Upper lobe of left lung (tissue), 6 donors: ENCODE results near the gene C1QC. TPM values are rescaled to one million over a fixed set of nuclear protein-coding genes. Genes with fewer than 3 reads are reported as not detected.

ENCODE experiments used
- ATAC-seq, 2 donors: fragments of 200-7000 bp; cut with Tn5 transposase; one replicate each; pipeline ENCODE4 v1.9.1; 2022; ENCODE audit warnings: mild to moderate bottlenecking in 2 of 2, moderate library complexity in 2 of 2; ENCODE audit not compliant: low FRiP score in 2 of 2
- DNase-seq, 2 donors: peaks; one replicate each; pipeline ENCODE4 v3.0.0-alpha.2; 2019 to 2020
- H3K27ac ChIP-seq, 4 donors: fragments of 200-600 bp; sonication (generic); one replicate each; pipeline ENCODE4 v1.5.1; 2016 to 2019
- H3K27me3 ChIP-seq, 4 donors: fragments of 200-600 bp; sonication (generic); one replicate each; pipeline ENCODE4 v1.5.1; 2017 to 2019
- H3K36me3 ChIP-seq, 4 donors: fragments of 200-600 bp; sonication (generic); one replicate each; pipeline ENCODE4 v1.5.1; 2016 to 2019
- H3K4me1 ChIP-seq, 4 donors: fragments of 200-600 bp; sonication (generic); one replicate each; pipeline ENCODE4 v1.5.1; 2018 to 2019
- H3K4me3 ChIP-seq, 4 donors: fragments of 200-600 bp; sonication (generic); one replicate each; pipeline ENCODE4 v1.5.1; 2017 to 2019; ENCODE audit warnings: mild to moderate bottlenecking in 2 of 4, moderate library complexity in 1 of 4
- H3K9me3 ChIP-seq, 4 donors: fragments of 200-600 bp; sonication (generic); one replicate each; pipeline ENCODE4 v1.5.1; 2018 to 2019
- EP300 ChIP-seq, 4 donors: sonication (generic); formaldehyde crosslinking; IDR thresholded peaks; one replicate each; pipeline ENCODE4 v1.5.1; 2017; ENCODE audit warnings: antibody characterized with exemption in 4 of 4, control low read depth in 2 of 4
- POLR2A ChIP-seq, 4 donors: fragments of 450-650 bp; IDR thresholded peaks; one replicate each; pipeline ENCODE4 v1.5.1; 2016 to 2017; ENCODE audit warnings: antibody characterized with exemption in 4 of 4, mild to moderate bottlenecking in 2 of 4
- POLR2AphosphoS5 ChIP-seq, 2 donors: sonication (generic); formaldehyde crosslinking; IDR thresholded peaks; one replicate each; pipeline ENCODE4 v1.5.1; 2017; ENCODE audit warnings: antibody characterized with exemption in 2 of 2
- WGBS, 2 donors: methylation state at CpG; one replicate each; pipeline ENCODE4 v1.1.5; 2017 to 2018; 5-methylcytosine and 5-hydroxymethylcytosine counted together
- total RNA-seq, 6 donors: library from RNA; depleted of rRNA in 4 of 6; stranded (reverse); fragments of >200 nt in 4 of 6; gene quantifications; one replicate each; pipeline versions ENCODE4 v1.1.0 to v1.2.1, GENCODE V29; 2016 to 2021
- TF ChIP-seq, protein P1 (sequence below), 6 experiments: fragments of 450-650 bp in 4 of 6; fragments of 200-600 bp in 2 of 6; sonication (generic) in 2 of 6; IDR thresholded peaks; one replicate each; pipeline ENCODE4 v1.5.1; 2016 to 2019; ENCODE audit warnings: antibody characterized with exemption in 6 of 6
- donor health status: DM: no; HTN: no; CAD: no; lungs with moderate emphysema.
- donor health status: DM: no; HTN: yes; CAD: no; lungs with severe emphysema.

The C1QC gene
- total RNA-seq, 6 donors from 2014 or later: 188 to 817 (median 529) TPM

DNA sequence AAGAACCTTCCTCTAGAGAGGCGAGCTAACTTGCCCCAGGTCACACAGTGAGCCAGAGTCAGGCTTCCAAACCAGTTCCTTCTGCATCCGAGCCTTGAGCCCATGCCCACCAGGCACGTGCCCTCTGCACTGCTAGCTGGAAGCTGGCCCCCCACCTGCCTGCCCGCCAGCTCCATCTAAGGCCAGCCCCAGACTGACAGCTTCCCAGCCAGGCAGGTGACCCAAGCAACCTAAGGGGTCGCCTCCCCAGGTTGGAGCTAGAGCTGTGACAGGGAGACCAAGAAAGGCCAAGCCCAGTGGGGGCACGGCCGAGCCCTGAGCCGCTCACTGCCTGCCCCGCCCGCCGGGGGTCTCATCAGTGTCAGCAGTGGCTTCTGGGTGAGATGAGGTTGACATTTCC, 26.9 kb upstream of the C1QC start:
- no peaks in the 10 kb centered on the region for H3K36me3 ChIP-seq
- no peak overlapping the region for H3K27ac ChIP-seq
- H3K9me3 ChIP-seq: no peaks in the 10 kb centered on the region
- H3K4me1 ChIP-seq: no peaks in the 10 kb centered on the region
- peaks cover 0 to 2% (median 0%) of the 10 kb centered on the region in 4 donors for H3K27me3 ChIP-seq
- DNase-seq (peak in 1 of 2 donors; percentile 53), ATAC-seq (no peak)
- no peak overlapping the region for H3K4me3 ChIP-seq
- no peak for TF ChIP-seq POLR2A (IDR thresholded peaks at IDR 0.05)
- no peak for TF ChIP-seq EP300 (IDR thresholded peaks at IDR 0.05)
- TF ChIP-seq, protein P1, sequence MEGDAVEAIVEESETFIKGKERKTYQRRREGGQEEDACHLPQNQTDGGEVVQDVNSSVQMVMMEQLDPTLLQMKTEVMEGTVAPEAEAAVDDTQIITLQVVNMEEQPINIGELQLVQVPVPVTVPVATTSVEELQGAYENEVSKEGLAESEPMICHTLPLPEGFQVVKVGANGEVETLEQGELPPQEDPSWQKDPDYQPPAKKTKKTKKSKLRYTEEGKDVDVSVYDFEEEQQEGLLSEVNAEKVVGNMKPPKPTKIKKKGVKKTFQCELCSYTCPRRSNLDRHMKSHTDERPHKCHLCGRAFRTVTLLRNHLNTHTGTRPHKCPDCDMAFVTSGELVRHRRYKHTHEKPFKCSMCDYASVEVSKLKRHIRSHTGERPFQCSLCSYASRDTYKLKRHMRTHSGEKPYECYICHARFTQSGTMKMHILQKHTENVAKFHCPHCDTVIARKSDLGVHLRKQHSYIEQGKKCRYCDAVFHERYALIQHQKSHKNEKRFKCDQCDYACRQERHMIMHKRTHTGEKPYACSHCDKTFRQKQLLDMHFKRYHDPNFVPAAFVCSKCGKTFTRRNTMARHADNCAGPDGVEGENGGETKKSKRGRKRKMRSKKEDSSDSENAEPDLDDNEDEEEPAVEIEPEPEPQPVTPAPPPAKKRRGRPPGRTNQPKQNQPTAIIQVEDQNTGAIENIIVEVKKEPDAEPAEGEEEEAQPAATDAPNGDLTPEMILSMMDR (IDR thresholded peaks at IDR 0.05): no peak
- TF ChIP-seq POLR2AphosphoS5 (IDR thresholded peaks at IDR 0.05): no peak
- 20 to 55% methylated on average over 3 to 11 of the region's 11 CpGs for WGBS, 2 donors

- 36 to 44% methylated on average over 10 to 16 of the region's 16 CpGs for WGBS, 2 donors
- peaks cover 0 to 2% (median 0%) of the 10 kb centered on the region in 4 donors for H3K27me3 ChIP-seq
These were observed 25.4 kb upstream of the C1QC start for GRCh38 chr1:22618056-22618455.

GRCh38 chr1:22619252-22619651, 24.2 kb upstream of the C1QC start:
- Histone ChIP-seq H3K27me3 (peaks cover 0 to 2% (median 0%) of the 10 kb centered on the region in 4 donors), H3K9me3 (no peaks in the 10 kb centered on the region), H3K27ac (no peak overlapping the region), H3K4me1 (no peaks in the 10 kb centered on the region), H3K4me3 (no peak overlapping the region), H3K36me3 (no peaks in the 10 kb centered on the region)
- TF ChIP-seq EP300 (IDR thresholded peaks at IDR 0.05) (no peak), POLR2A (IDR thresholded peaks at IDR 0.05) (no peak), POLR2AphosphoS5 (IDR thresholded peaks at IDR 0.05) (no peak)
- TF ChIP-seq, protein P1 (IDR thresholded peaks at IDR 0.05): no peak
- DNase-seq (no peak), ATAC-seq (no peak)
- WGBS, 2 donors: 60 to 77% methylated on average over 7 of the region's 7 CpGs

More at GRCh38 chr1:22618056-22618455, 25.4 kb upstream of the C1QC start:
- no peak for TF ChIP-seq POLR2AphosphoS5 (IDR thresholded peaks at IDR 0.05)
- TF ChIP-seq, protein P1 (IDR thresholded peaks at IDR 0.05): no peak
- TF ChIP-seq EP300 (IDR thresholded peaks at IDR 0.05): no peak
- no peak for TF ChIP-seq POLR2A (IDR thresholded peaks at IDR 0.05)
- no peak overlapping the region for H3K27ac ChIP-seq
- H3K4me1 ChIP-seq: no peaks in the 10 kb centered on the region
- H3K4me3 ChIP-seq: no peak overlapping the region
- no peaks in the 10 kb centered on the region for H3K36me3 ChIP-seq
- ATAC-seq (no peak), DNase-seq (no peak)
- H3K9me3 ChIP-seq: no peaks in the 10 kb centered on the region

DNA sequence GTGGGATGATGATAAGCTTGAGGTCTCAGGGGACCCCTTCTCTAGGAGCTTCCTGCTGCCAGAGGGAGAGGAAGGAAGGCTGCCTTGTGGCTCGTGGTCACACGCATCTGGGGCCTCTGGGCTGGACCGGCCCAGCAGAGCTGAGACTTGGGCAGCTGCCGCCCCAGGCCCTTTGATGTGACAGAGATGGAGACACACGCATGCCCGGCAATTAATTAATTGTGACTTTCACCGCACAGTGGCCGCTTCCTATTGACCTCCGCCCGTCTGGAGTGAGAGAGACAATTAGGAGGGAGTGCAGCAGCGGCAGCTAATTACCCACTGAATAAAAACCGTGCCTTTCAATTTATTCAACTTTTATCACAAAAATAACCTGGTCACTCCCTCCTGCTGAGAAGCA, 23.6 kb upstream of the C1QC start:
- DNase-seq (no peak), ATAC-seq (no peak)
- Histone ChIP-seq H3K4me3 (no peak overlapping the region), H3K27ac (no peak overlapping the region), H3K9me3 (no peaks in the 10 kb centered on the region), H3K36me3 (no peaks in the 10 kb centered on the region), H3K27me3 (peaks cover 0 to 2% (median 0%) of the 10 kb centered on the region in 4 donors), H3K4me1 (no peaks in the 10 kb centered on the region)
- TF ChIP-seq POLR2A (IDR thresholded peaks at IDR 0.05): no peak
- TF ChIP-seq EP300 (IDR thresholded peaks at IDR 0.05): no peak
- TF ChIP-seq, protein P1 (IDR thresholded peaks at IDR 0.05): no peak
- no peak for TF ChIP-seq POLR2AphosphoS5 (IDR thresholded peaks at IDR 0.05)
- 58 to 69% methylated on average over 6 to 12 of the region's 12 CpGs for WGBS, 2 donors

DNA sequence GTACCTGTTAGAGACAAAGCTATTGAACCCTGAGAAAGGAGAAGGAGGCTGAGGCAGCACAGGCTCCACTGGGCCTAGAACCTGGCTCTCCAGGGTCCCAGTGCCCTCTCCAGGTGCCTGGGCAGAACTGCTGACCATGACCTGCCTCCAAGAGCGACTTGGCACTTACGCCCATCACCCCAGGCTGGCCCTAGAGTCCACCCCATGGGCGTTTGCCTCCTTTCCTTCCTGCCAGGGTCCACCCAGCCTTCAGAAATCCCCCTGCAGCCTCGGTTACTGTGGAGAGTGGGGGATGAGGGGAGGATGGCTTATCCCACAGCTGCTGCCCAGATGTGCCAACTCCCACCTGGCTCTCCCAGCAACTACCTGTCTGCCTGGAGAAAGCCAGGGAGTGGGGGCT, 21.7 kb upstream of the C1QC start:
- no peak for DNase-seq
- Histone ChIP-seq H3K36me3 (no peaks in the 10 kb centered on the region), H3K4me1 (no peaks in the 10 kb centered on the region), H3K27me3 (peaks cover 0 to 2% (median 1%) of the 10 kb centered on the region in 4 donors), H3K27ac (no peak overlapping the region), H3K9me3 (no peaks in the 10 kb centered on the region), H3K4me3 (no peak overlapping the region)
- TF ChIP-seq, protein P1 (IDR thresholded peaks at IDR 0.05): no peak
- TF ChIP-seq POLR2AphosphoS5 (IDR thresholded peaks at IDR 0.05) (no peak), POLR2A (IDR thresholded peaks at IDR 0.05) (no peak), EP300 (IDR thresholded peaks at IDR 0.05) (no peak)
- WGBS, 2 donors: 42% methylated on average over 4 of the region's 4 CpGs; no CpG with 5 or more reads in 1 of the 2 donors
- ATAC-seq: no peak
